Vagina (tissue), 2 donors: ENCODE measurements around the gene RHO.

ENCODE experiments used
- POLR2AphosphoS5 ChIP-seq, 2 donors: sonication (generic); formaldehyde crosslinking; IDR thresholded peaks; one replicate each; pipeline ENCODE4 v1.9.0; 2017; ENCODE audit warnings: antibody characterized with exemption in 2 of 2, mild to moderate bottlenecking in 2 of 2, low read depth in 1 of 2; ENCODE audit not compliant: insufficient read depth in 1 of 2
- TF ChIP-seq, protein P1 (sequence below), 3 experiments: fragments of 450-650 bp in 2 of 3; fragments of 200-600 bp in 1 of 3; sonication (generic) in 1 of 3; IDR thresholded peaks; one replicate each; pipeline ENCODE4 v1.5.1; 2017 to 2019; ENCODE audit warnings: antibody characterized with exemption in 3 of 3, mild to moderate bottlenecking in 2 of 3, moderate library complexity in 2 of 3

DNA sequence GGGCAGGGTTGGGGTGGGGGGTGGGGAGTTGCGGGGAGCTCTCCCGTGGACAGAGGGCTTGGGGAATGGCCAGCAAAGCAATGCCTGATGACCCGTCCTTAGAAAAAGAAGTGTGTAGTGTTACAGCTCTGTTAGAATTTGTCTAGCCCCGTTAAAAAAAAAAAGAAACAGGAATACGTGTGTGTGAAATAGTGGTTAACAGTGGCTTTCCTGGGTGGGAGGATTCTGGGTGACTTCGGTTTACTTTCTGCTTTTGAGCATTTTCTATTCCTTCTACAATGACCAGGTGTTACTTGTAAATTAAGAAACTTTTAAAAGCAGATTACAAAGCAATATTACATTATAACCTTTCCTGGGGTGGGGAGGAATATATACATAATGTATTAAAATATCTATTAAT is 39.5 kb downstream of the RHO start:
- TF ChIP-seq POLR2AphosphoS5 (IDR thresholded peaks at IDR 0.05; ENCODE audit: insufficient read depth in 1 of 2, low read depth in 1 of 2): no peak
- TF ChIP-seq, protein P1, sequence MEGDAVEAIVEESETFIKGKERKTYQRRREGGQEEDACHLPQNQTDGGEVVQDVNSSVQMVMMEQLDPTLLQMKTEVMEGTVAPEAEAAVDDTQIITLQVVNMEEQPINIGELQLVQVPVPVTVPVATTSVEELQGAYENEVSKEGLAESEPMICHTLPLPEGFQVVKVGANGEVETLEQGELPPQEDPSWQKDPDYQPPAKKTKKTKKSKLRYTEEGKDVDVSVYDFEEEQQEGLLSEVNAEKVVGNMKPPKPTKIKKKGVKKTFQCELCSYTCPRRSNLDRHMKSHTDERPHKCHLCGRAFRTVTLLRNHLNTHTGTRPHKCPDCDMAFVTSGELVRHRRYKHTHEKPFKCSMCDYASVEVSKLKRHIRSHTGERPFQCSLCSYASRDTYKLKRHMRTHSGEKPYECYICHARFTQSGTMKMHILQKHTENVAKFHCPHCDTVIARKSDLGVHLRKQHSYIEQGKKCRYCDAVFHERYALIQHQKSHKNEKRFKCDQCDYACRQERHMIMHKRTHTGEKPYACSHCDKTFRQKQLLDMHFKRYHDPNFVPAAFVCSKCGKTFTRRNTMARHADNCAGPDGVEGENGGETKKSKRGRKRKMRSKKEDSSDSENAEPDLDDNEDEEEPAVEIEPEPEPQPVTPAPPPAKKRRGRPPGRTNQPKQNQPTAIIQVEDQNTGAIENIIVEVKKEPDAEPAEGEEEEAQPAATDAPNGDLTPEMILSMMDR (IDR thresholded peaks at IDR 0.05): no peak
